CD14-positive monocyte (primary cell): ENCODE results near the gene CBR4. TPM values are rescaled to one million over a fixed set of nuclear protein-coding genes. Genes with fewer than 3 reads are reported as not detected.

ENCODE experiments used
- DNase-seq, 3 donors: peaks; one replicate each; pipeline ENCODE4 v3.0.0-alpha.2; 2011 to 2022
- H2AFZ ChIP-seq: 2 replicates; pipeline ENCODE4 v1.6.0; 2012; ENCODE audit warnings: mild to moderate bottlenecking, low read depth, low read length, inconsistent platforms; ENCODE audit not compliant: insufficient read depth, poor library complexity, severe bottlenecking
- H3K27ac ChIP-seq, 2 donors: 1 replicate in 1 of 2; 2 replicates in 1 of 2; pipeline ENCODE4 v1.5.1; 2012 to 2013; ENCODE audit warnings: low read length in 2 of 2, control low read depth in 1 of 2, inconsistent platforms in 1 of 2, low read depth in 1 of 2, mild to moderate bottlenecking in 1 of 2
- H3K27me3 ChIP-seq, 2 donors: one replicate each; pipeline versions ENCODE4 v1.6.0 to v1.6.1; 2011 to 2013; ENCODE audit warnings: low read length in 2 of 2; ENCODE audit not compliant: control insufficient read depth in 2 of 2, insufficient read depth in 2 of 2
- H3K36me3 ChIP-seq, 2 donors: replicated peaks in 1 of 2; 1 replicate in 1 of 2; 2 replicates in 1 of 2; pipeline versions ENCODE4 v1.5.1 to v1.6.1; 2012 to 2013; ENCODE audit warnings: low read length in 2 of 2, control low read depth in 1 of 2, inconsistent platforms in 1 of 2, mild to moderate bottlenecking in 1 of 2; ENCODE audit not compliant: insufficient read depth in 2 of 2, control insufficient read depth in 1 of 2
- H3K4me1 ChIP-seq, 2 donors: 1 replicate in 1 of 2; 2 replicates in 1 of 2; pipeline versions ENCODE4 v1.5.1 to v1.6.1; 2012 to 2013; ENCODE audit warnings: low read length in 2 of 2, control low read depth in 1 of 2, inconsistent platforms in 1 of 2, mild to moderate bottlenecking in 1 of 2, moderate library complexity in 1 of 2; ENCODE audit not compliant: insufficient read depth in 2 of 2, control insufficient read depth in 1 of 2
- H3K4me2 ChIP-seq: replicated peaks from 2 replicates; pipeline ENCODE3; 2012; ENCODE audit warnings: low read length, moderate library complexity, mild to moderate bottlenecking; ENCODE audit not compliant: poor library complexity, severe bottlenecking; ENCODE audit errors: extremely low read depth
- H3K4me3 ChIP-seq, 3 experiments: fragments of 200-600 bp in 1 of 3; sonication (generic) in 1 of 3; replicated peaks in 1 of 3; 1 replicate in 2 of 3; 2 replicates in 1 of 3; pipeline ENCODE4 v1.5.1; 2011 to 2013; ENCODE audit warnings: low read length in 3 of 3, mild to moderate bottlenecking in 3 of 3, control low read depth in 2 of 3, low read depth in 2 of 3, inconsistent platforms in 1 of 3, moderate library complexity in 1 of 3
- H3K79me2 ChIP-seq: 2 replicates; pipeline ENCODE4 v1.6.0; 2012; ENCODE audit warnings: mild to moderate bottlenecking, control low read depth, inconsistent platforms, low read length, moderate library complexity; ENCODE audit not compliant: insufficient read depth
- H3K9ac ChIP-seq: 2 replicates; pipeline ENCODE4 v1.6.0; 2017; ENCODE audit warnings: low read length, mild to moderate bottlenecking; ENCODE audit not compliant: insufficient read depth, poor library complexity, severe bottlenecking
- H3K9me3 ChIP-seq, 2 donors: replicated peaks in 1 of 2; 1 replicate in 1 of 2; 2 replicates in 1 of 2; pipeline versions ENCODE4 v1.5.1 to v1.6.1; 2012 to 2013; ENCODE audit warnings: low read length in 2 of 2, control low read depth in 1 of 2; ENCODE audit not compliant: control insufficient read depth in 1 of 2, insufficient read depth in 1 of 2
- H4K20me1 ChIP-seq: 2 replicates; pipeline ENCODE4 v1.6.0; 2012; ENCODE audit warnings: mild to moderate bottlenecking, low read length, control low read depth, moderate library complexity; ENCODE audit not compliant: insufficient read depth
- H3K27ac Mint-ChIP-seq, 7 donors: one replicate each; pipeline ENCODE4 v1.8.0; 2020; ENCODE audit warnings: mild to moderate bottlenecking in 7 of 7, mixed read lengths in 7 of 7, moderate library complexity in 6 of 7, inconsistent platforms in 2 of 7
- H3K27me3 Mint-ChIP-seq, 3 donors: one replicate each; pipeline ENCODE4 v1.8.0; 2021 to 2022; ENCODE audit warnings: low read depth in 3 of 3, mild to moderate bottlenecking in 3 of 3, mixed read lengths in 3 of 3, moderate library complexity in 3 of 3, inconsistent platforms in 1 of 3
- H3K36me3 Mint-ChIP-seq, 2 donors: one replicate each; pipeline ENCODE4 v1.8.0; 2020; ENCODE audit warnings: mixed read lengths in 2 of 2, inconsistent platforms in 1 of 2, mild to moderate bottlenecking in 1 of 2
- H3K4me1 Mint-ChIP-seq: one replicate; pipeline ENCODE4 v1.8.0; 2020; ENCODE audit warnings: mild to moderate bottlenecking, mixed read lengths
- H3K4me3 Mint-ChIP-seq, 2 donors: one replicate each; pipeline ENCODE4 v1.8.0; 2020; ENCODE audit warnings: mild to moderate bottlenecking in 2 of 2, mixed read lengths in 2 of 2, moderate library complexity in 1 of 2
- H3K9me3 Mint-ChIP-seq, 7 donors: one replicate each; pipeline ENCODE4 v1.8.0; 2020 to 2022; ENCODE audit warnings: mixed read lengths in 7 of 7, mild to moderate bottlenecking in 6 of 7, moderate library complexity in 6 of 7, inconsistent platforms in 2 of 7
- WGBS: methylation state at CpG from one replicate; pipeline ENCODE4 v1.1.5; 2013; ENCODE audit warnings: missing lambda C conversion rate; ENCODE audit not compliant: insufficient coverage; 5-methylcytosine and 5-hydroxymethylcytosine counted together
- intact Hi-C, 2 donors: fragments of 100-400 bp; cut with micrococcal nuclease; formaldehyde crosslinking; loops; one replicate each; pipeline versions ENCODE4 v1.15.0 to v1.15.1; 2023
- polyA plus RNA-seq, 3 donors: library from polyadenylated mRNA; depleted of rRNA in 1 of 3; unstranded in 2 of 3; stranded (reverse) in 1 of 3; fragments of 300-500 nt in 2 of 3; fragments of >200 nt in 1 of 3; fragmentation: Illumina TruSeq in 2 of 3; gene quantifications; 1 replicate in 2 of 3; 2 replicates in 1 of 3; pipeline ENCODE4 v1.2.3, GENCODE V29; 2012 to 2021
- TF ChIP-seq, protein P1 (sequence below): fragments of 200-600 bp; IDR thresholded peaks from one replicate; pipeline ENCODE4 v1.8.0; 2022; ENCODE audit warnings: antibody characterized with exemption, mild to moderate bottlenecking

The CBR4 gene
- polyA plus RNA-seq, 3 donors = 2.8 to 4.2 (median 4.1) TPM

DNA sequence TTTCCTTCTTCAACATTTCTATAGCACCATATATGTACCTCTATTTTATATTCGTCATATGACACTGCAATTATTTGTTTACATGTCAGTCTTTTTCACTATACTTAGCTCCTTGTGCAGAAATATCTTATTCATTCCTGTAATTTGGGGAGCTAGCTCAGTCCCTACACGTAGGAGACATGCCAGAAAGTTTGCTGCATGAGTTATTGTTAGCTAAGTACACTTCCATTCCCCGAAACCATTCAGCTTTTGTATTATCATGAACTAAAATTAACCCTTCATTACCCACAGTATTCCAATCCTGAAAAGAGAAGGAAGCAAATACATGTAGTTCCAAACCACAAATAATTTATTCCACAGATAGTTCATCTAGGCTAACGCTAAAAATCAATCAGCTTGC, 10.2 kb downstream of the CBR4 start:
- peaks cover 58 to 91% of the 10 kb centered on the region in 2 donors for H3K36me3 ChIP-seq
- intact Hi-C loops = loop anchor here in 1 of 2 donors (10.0 kb wide), 1 partner anchor 1025 kb away; the partner anchor contains the start of gene MFAP3L
- Mint-ChIP-seq H3K27me3 (peaks cover 0 to 1% (median 0%) of the 10 kb centered on the region in 3 donors), H3K4me1 (no peaks in the 10 kb centered on the region), H3K4me3 (no peak overlapping the region), H3K27ac (peak overlapping the region in 1 of 7 donors; percentile 34), H3K36me3 (peaks cover 79 to 86% of the 10 kb centered on the region in 2 donors), H3K9me3 (no peaks in the 10 kb centered on the region)
- WGBS = 88% methylated on average over 1 of the region's 4 CpGs
- H3K9me3 ChIP-seq = no peaks in the 10 kb centered on the region
- no peak for DNase-seq
- TF ChIP-seq, protein P1, sequence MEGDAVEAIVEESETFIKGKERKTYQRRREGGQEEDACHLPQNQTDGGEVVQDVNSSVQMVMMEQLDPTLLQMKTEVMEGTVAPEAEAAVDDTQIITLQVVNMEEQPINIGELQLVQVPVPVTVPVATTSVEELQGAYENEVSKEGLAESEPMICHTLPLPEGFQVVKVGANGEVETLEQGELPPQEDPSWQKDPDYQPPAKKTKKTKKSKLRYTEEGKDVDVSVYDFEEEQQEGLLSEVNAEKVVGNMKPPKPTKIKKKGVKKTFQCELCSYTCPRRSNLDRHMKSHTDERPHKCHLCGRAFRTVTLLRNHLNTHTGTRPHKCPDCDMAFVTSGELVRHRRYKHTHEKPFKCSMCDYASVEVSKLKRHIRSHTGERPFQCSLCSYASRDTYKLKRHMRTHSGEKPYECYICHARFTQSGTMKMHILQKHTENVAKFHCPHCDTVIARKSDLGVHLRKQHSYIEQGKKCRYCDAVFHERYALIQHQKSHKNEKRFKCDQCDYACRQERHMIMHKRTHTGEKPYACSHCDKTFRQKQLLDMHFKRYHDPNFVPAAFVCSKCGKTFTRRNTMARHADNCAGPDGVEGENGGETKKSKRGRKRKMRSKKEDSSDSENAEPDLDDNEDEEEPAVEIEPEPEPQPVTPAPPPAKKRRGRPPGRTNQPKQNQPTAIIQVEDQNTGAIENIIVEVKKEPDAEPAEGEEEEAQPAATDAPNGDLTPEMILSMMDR = no peak
- no peak overlapping the region for H3K4me3 ChIP-seq
- no peak overlapping the region for H2AFZ ChIP-seq
- no peak overlapping the region for H3K27ac ChIP-seq
- H3K79me2 ChIP-seq = no peaks in the 10 kb centered on the region
- H3K27me3 ChIP-seq = no peaks in the 10 kb centered on the region
- H4K20me1 ChIP-seq = no peaks in the 10 kb centered on the region
- no peaks in the 10 kb centered on the region for H3K4me1 ChIP-seq
- H3K4me2 ChIP-seq = no peak overlapping the region
- no peak overlapping the region for H3K9ac ChIP-seq

DNA sequence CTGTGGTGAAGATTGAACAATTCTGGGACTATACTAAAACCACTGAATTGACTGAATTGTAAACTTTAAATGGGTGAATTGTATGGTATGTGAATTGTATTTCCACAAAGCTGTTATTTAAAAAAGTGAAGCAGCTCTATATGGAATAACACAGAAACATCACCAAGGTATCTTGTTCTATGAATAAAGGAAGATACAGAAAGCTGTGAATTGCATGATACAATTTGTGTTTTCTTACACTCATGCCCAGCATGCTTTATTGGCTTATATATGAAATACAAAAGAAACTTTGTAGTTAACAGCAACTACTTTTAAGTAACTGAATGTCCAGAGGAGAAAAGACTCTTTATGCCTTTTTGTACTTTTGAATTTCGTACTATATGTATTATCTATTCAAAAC, 11.5 kb downstream of the CBR4 start:
- no peaks in the 10 kb centered on the region for H3K27me3 ChIP-seq
- no peaks in the 10 kb centered on the region for H3K79me2 ChIP-seq
- Mint-ChIP-seq H3K4me3 (no peak overlapping the region), H3K9me3 (no peaks in the 10 kb centered on the region), H3K4me1 (peaks cover 9% of the 10 kb centered on the region), H3K27me3 (peaks cover 0 to 1% (median 0%) of the 10 kb centered on the region in 3 donors), H3K27ac (no peak overlapping the region), H3K36me3 (peaks cover 72 to 82% of the 10 kb centered on the region in 2 donors)
- H3K4me3 ChIP-seq = no peak overlapping the region
- TF ChIP-seq, protein P1 = no peak
- H3K36me3 ChIP-seq = peaks cover 58 to 83% of the 10 kb centered on the region in 2 donors
- H3K27ac ChIP-seq = no peak overlapping the region
- no peak overlapping the region for H3K4me2 ChIP-seq
- H3K4me1 ChIP-seq = peaks cover 0 to 6% of the 10 kb centered on the region in 2 donors
- H2AFZ ChIP-seq = no peak overlapping the region
- WGBS = no CpG with 5 or more reads among the region's 1 CpG
- H3K9ac ChIP-seq = no peak overlapping the region
- no peaks in the 10 kb centered on the region for H4K20me1 ChIP-seq
- no peak for DNase-seq
- no peaks in the 10 kb centered on the region for H3K9me3 ChIP-seq
- intact Hi-C loops = no loop called here
